Measurements from ENCODE around the gene DCAF11. TPM values are rescaled to one million over a fixed set of nuclear protein-coding genes. Genes with fewer than 3 reads are reported as not detected.
"Not testable (repeated sequence)": the region's sequence is repeated elsewhere in the genome, so short reads cannot be mapped to it uniquely, and the experiment has no call there.

The DCAF11 gene
- total RNA-seq, 1 experiment from 2014 or later, result 52.7 TPM

- no peaks in the 10 kb centered on the region for H3K36me3 ChIP-seq (ENCODE audit: low read depth)
- TF ChIP-seq EZH2 (IDR thresholded peaks at IDR 0.05; ENCODE audit: low read depth) (no peak), CTCF (conservative IDR thresholded peaks at IDR 0.05) (no peak)
- H3K4me2 ChIP-seq, result no peak overlapping the region
- ChIA-PET POLR2A (ENCODE audit: unreplicated experiment) (no interaction called here), CTCF (no interaction called here)
- no peak overlapping the region for H2AFZ ChIP-seq
- no peaks in the 10 kb centered on the region for H3K9me2 ChIP-seq (ENCODE audit: insufficient read depth)
- no peaks in the 10 kb centered on the region for H3K27me3 ChIP-seq (ENCODE audit: insufficient read depth, low read depth)
- no peaks in the 10 kb centered on the region for H3K9me3 ChIP-seq (ENCODE audit: insufficient read depth, low read depth)
- BruUV-seq (replicated peaks), result no TSS peak
- H3K27ac ChIP-seq, result no peak overlapping the region
- H3F3A ChIP-seq (ENCODE audit: insufficient read depth, low read depth), result no peaks in the 10 kb centered on the region
- no peaks in the 10 kb centered on the region for H3K79me2 ChIP-seq (ENCODE audit: low read depth)
- H4K20me1 ChIP-seq (ENCODE audit: insufficient read depth), result no peaks in the 10 kb centered on the region
- H3K4me1 ChIP-seq (replicated peaks; ENCODE audit: insufficient read depth), result 0 out of 2 replicates have a peak, but pooled peaks cover under 1% of the 10 kb centered on the region
- no peak overlapping the region for H3K4me3 ChIP-seq
- no peak for DNase-seq
- intact Hi-C loops (cut with micrococcal nuclease; ENCODE audit: unreplicated experiment), result no loop called here
Observed at GRCh38 chr14:24103451-24103850, 11.1 kb upstream of the DCAF11 start.

GRCh38 chr14:24105609-24106239, 8.9 kb upstream of the DCAF11 start:
- BruUV-seq (replicated peaks); POLR2A ChIA-PET (ENCODE audit: unreplicated experiment); H3K27ac ChIP-seq; H3K27me3 ChIP-seq (ENCODE audit: insufficient read depth, low read depth); DNase-seq; CTCF ChIA-PET; H4K20me1 ChIP-seq (ENCODE audit: insufficient read depth); H2AFZ ChIP-seq; H3K36me3 ChIP-seq (ENCODE audit: low read depth); H3K4me3 ChIP-seq; H3K4me2 ChIP-seq; H3K79me2 ChIP-seq (ENCODE audit: low read depth); H3K9me2 ChIP-seq (ENCODE audit: insufficient read depth); H3K9me3 ChIP-seq (ENCODE audit: insufficient read depth, low read depth); intact Hi-C loops (cut with micrococcal nuclease; ENCODE audit: unreplicated experiment): not testable (repeated sequence)
- Histone ChIP-seq H3K4me1 (replicated peaks; ENCODE audit: insufficient read depth) (peaks cover 19% of the 10 kb centered on the region), H3F3A (ENCODE audit: insufficient read depth, low read depth) (peaks cover 11% of the 10 kb centered on the region)

- Histone ChIP-seq H3F3A (ENCODE audit: insufficient read depth, low read depth) (peaks cover 11% of the 10 kb centered on the region), H3K9me2 (ENCODE audit: insufficient read depth) (no peaks in the 10 kb centered on the region), H3K4me2 (no peak overlapping the region), H3K27me3 (ENCODE audit: insufficient read depth, low read depth) (no peaks in the 10 kb centered on the region), H3K27ac (no peak overlapping the region), H4K20me1 (ENCODE audit: insufficient read depth) (no peaks in the 10 kb centered on the region), H3K79me2 (ENCODE audit: low read depth) (no peaks in the 10 kb centered on the region), H2AFZ (no peak overlapping the region), H3K36me3 (ENCODE audit: low read depth) (no peaks in the 10 kb centered on the region), H3K4me1 (replicated peaks; ENCODE audit: insufficient read depth) (peaks cover 21% of the 10 kb centered on the region), H3K4me3 (no peak overlapping the region), H3K9me3 (ENCODE audit: insufficient read depth, low read depth) (no peaks in the 10 kb centered on the region)
- intact Hi-C loops (cut with micrococcal nuclease; ENCODE audit: unreplicated experiment), result no loop called here
- no TSS peak for BruUV-seq (replicated peaks)
- TF ChIP-seq CTCF (conservative IDR thresholded peaks at IDR 0.05) (no peak), EZH2 (IDR thresholded peaks at IDR 0.05; ENCODE audit: low read depth) (no peak)
- ChIA-PET CTCF (no interaction called here), POLR2A (ENCODE audit: unreplicated experiment) (no interaction called here)
- no peak for DNase-seq
Observed at GRCh38 chr14:24106672-24107271, 7.8 kb upstream of the DCAF11 start.

Measured in PC-9 (cell line).